GM19452 (cell line): ENCODE data around the gene ZNF280D.
"Not testable (repeated sequence)": the region's sequence is repeated elsewhere in the genome, so short reads cannot be mapped to it uniquely, and the experiment has no call there.

Experiments
- ATAC-seq: cut with Tn5 transposase; IDR thresholded peaks from one replicate; pipeline ENCODE4 v1.9.1; 2021; ENCODE audit not compliant: unreplicated experiment

ZNF280D gene

GRCh38 chr15:56719774-56720555 is 13.3 kb downstream of the ZNF280D start:
- ATAC-seq = no peak

GRCh38 chr15:56719021-56719612 is 14.2 kb downstream of the ZNF280D start:
- no peak for ATAC-seq

- ATAC-seq = no peak
Measured at GRCh38 chr15:56718560-56718959, 14.7 kb downstream of the ZNF280D start.

GRCh38 chr15:56716334-56716733 is 17.0 kb downstream of the ZNF280D start:
- no peak for ATAC-seq

GRCh38 chr15:56715220-56715619 is 18.1 kb downstream of the ZNF280D start:
- ATAC-seq = no peak

- not testable (repeated sequence) for ATAC-seq
Measured at GRCh38 chr15:56709502-56709901, 23.8 kb downstream of the ZNF280D start.

GRCh38 chr15:56699743-56700142 is 33.6 kb downstream of the ZNF280D start:
- no peak for ATAC-seq

GRCh38 chr15:56698270-56698669 is 35.0 kb downstream of the ZNF280D start:
- no peak for ATAC-seq

GRCh38 chr15:56693761-56694160 is 39.5 kb downstream of the ZNF280D start:
- ATAC-seq = no peak

GRCh38 chr15:56690733-56691132 is 42.6 kb downstream of the ZNF280D start:
- ATAC-seq = no peak

GRCh38 chr15:56683908-56684307 is 49.4 kb downstream of the ZNF280D start:
- no peak for ATAC-seq

- ATAC-seq = no peak
Measured at GRCh38 chr15:56681113-56681512, 52.2 kb downstream of the ZNF280D start.

- ATAC-seq = no peak
Measured at GRCh38 chr15:56679225-56679624, 54.1 kb downstream of the ZNF280D start.

- no peak for ATAC-seq
Measured at GRCh38 chr15:56678571-56678970, 54.7 kb downstream of the ZNF280D start.

- ATAC-seq = no peak
Measured at GRCh38 chr15:56677271-56677670, 56.0 kb downstream of the ZNF280D start.

GRCh38 chr15:56675930-56676329 is 57.4 kb downstream of the ZNF280D start:
- no peak for ATAC-seq

GRCh38 chr15:56674857-56675256 is 58.5 kb downstream of the ZNF280D start:
- no peak for ATAC-seq

GRCh38 chr15:56672721-56673120 is 60.6 kb downstream of the ZNF280D start:
- no peak for ATAC-seq

- no peak for ATAC-seq
Measured at GRCh38 chr15:56667517-56667916, 65.8 kb downstream of the ZNF280D start.

GRCh38 chr15:56660943-56661342 is 72.4 kb downstream of the ZNF280D start:
- ATAC-seq = no peak

GRCh38 chr15:56659197-56659596 is 74.1 kb downstream of the ZNF280D start:
- ATAC-seq = no peak

GRCh38 chr15:56654624-56655023 is 78.7 kb downstream of the ZNF280D start:
- ATAC-seq = no peak

GRCh38 chr15:56654216-56654615 is 79.1 kb downstream of the ZNF280D start:
- no peak for ATAC-seq
